ENCODE measurements around the gene RPE.

The RPE gene

GRCh38 chr2:209986415-209986814 is 16.0 kb upstream of the RPE start:
- TF ChIP-seq RAD21 (IDR thresholded peaks at IDR 0.05; ENCODE audit: low read depth): no peak
- TF ChIP-seq REST (IDR thresholded peaks at IDR 0.05; ENCODE audit: low read depth): no peak
- no peak for TF ChIP-seq ZBTB7A (IDR thresholded peaks at IDR 0.05; ENCODE audit: low read depth)

DNA sequence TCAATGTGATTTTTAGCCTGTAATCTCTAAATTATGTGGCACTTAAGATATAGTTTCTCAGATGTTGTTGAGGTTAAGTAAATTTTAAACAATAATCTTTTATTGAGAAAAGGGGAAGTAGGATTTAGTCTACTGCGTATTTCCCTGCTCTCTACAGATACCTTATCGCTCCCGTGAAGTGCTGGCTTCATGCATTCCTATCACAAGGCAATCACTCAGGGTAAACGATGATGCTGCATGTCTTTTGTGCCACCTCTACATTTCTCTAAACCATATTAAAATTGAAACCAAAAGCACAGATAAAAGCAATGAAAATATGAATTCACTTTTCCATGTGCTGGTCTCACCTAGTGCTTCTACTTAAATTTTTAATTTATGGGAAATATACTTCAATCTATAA is 14.4 kb upstream of the RPE start:
- TF ChIP-seq EGR1 (IDR thresholded peaks at IDR 0.05) (no peak), RAD21 (IDR thresholded peaks at IDR 0.05; ENCODE audit: low read depth) (no peak), TEAD4 (IDR thresholded peaks at IDR 0.05) (no peak)

- TF ChIP-seq TEAD4 (IDR thresholded peaks at IDR 0.05): no peak
- no peak for TF ChIP-seq FOXM1 (IDR thresholded peaks at IDR 0.05; ENCODE audit: borderline replicate concordance, low read depth)
- no peak for TF ChIP-seq TCF12 (IDR thresholded peaks at IDR 0.05; ENCODE audit: low read depth)
- no peak for TF ChIP-seq YY1 (IDR thresholded peaks at IDR 0.05; ENCODE audit: low read depth)
- TF ChIP-seq TAF1 (IDR thresholded peaks at IDR 0.05; ENCODE audit: low read depth): no peak
- TF ChIP-seq REST (IDR thresholded peaks at IDR 0.05; ENCODE audit: low read depth): no peak
- TF ChIP-seq EP300 (IDR thresholded peaks at IDR 0.05; ENCODE audit: borderline replicate concordance): no peak
- no peak for TF ChIP-seq CREB1 (IDR thresholded peaks at IDR 0.05; ENCODE audit: low read depth)
- no peak for TF ChIP-seq EGR1 (IDR thresholded peaks at IDR 0.05)
- TF ChIP-seq ZBTB7A (IDR thresholded peaks at IDR 0.05; ENCODE audit: low read depth): no peak
- no peak for TF ChIP-seq CEBPB (IDR thresholded peaks at IDR 0.05)
- no peak for TF ChIP-seq RAD21 (IDR thresholded peaks at IDR 0.05; ENCODE audit: low read depth)
- TF ChIP-seq USF1 (IDR thresholded peaks at IDR 0.05): no peak
- no peak for TF ChIP-seq NFIC (IDR thresholded peaks at IDR 0.05)
Observed at GRCh38 chr2:209990838-209991237, 11.6 kb upstream of the RPE start.

DNA sequence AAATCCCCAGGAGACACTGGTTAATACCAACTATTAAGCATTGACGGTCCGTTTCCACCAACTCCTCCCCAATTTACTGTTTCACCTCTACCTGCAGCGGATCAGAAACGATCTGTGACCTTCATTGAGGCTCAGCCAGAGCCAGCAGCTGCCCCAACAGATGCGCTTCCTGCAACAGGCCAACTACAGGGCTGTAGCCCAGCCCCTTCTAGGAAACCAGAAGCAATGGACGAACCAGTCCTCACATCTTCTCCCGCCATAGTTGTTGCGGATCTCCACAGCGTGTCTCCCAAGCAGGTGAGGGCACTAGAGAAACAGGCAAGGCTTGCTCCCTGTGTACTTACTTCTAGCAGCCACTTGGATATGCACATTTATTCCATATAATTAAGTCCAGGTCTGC is 8.5 kb upstream of the RPE start:
- TF ChIP-seq TAF1 (IDR thresholded peaks at IDR 0.05; ENCODE audit: low read depth) (no peak), EGR1 (IDR thresholded peaks at IDR 0.05) (no peak), REST (IDR thresholded peaks at IDR 0.05; ENCODE audit: low read depth) (no peak), TCF12 (IDR thresholded peaks at IDR 0.05; ENCODE audit: low read depth) (no peak), USF1 (IDR thresholded peaks at IDR 0.05) (no peak), FOXM1 (IDR thresholded peaks at IDR 0.05; ENCODE audit: borderline replicate concordance, low read depth) (no peak), MAX (IDR thresholded peaks at IDR 0.05) (no peak), RAD21 (IDR thresholded peaks at IDR 0.05; ENCODE audit: low read depth) (no peak)

DNA sequence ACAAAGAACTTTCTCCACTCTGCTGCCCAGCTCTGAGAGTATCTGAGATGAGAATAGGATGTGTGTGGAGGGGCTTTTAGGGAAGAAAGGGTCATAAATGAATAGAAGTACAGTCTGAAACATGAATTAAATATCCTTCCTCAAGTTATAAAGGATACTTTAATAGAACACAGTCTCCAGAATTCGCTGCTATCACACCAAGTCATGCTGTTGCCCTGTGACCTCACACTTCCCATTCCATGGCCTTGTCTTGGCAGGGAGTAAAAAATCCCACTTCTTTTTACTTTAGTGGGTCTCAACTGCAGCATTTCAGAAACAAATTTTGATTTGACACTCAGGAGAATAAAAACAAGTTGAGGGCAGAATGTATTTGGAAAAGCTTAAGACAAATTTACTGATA is 3.8 kb upstream of the RPE start:
- TF ChIP-seq ZBTB7A (IDR thresholded peaks at IDR 0.05; ENCODE audit: low read depth): no peak
- no peak for TF ChIP-seq EGR1 (IDR thresholded peaks at IDR 0.05)
- no peak for TF ChIP-seq YY1 (IDR thresholded peaks at IDR 0.05; ENCODE audit: low read depth)
- no peak for TF ChIP-seq NFIC (IDR thresholded peaks at IDR 0.05)
- TF ChIP-seq CEBPB (IDR thresholded peaks at IDR 0.05): no peak
- no peak for TF ChIP-seq TAF1 (IDR thresholded peaks at IDR 0.05; ENCODE audit: low read depth)
- no peak for TF ChIP-seq CREB1 (IDR thresholded peaks at IDR 0.05; ENCODE audit: low read depth)
- TF ChIP-seq TCF12 (IDR thresholded peaks at IDR 0.05; ENCODE audit: low read depth): no peak
- TF ChIP-seq REST (IDR thresholded peaks at IDR 0.05; ENCODE audit: low read depth): no peak
- TF ChIP-seq FOXM1 (IDR thresholded peaks at IDR 0.05; ENCODE audit: borderline replicate concordance, low read depth): no peak
- no peak for TF ChIP-seq EP300 (IDR thresholded peaks at IDR 0.05; ENCODE audit: borderline replicate concordance)
- no peak for TF ChIP-seq TEAD4 (IDR thresholded peaks at IDR 0.05)
- no peak for TF ChIP-seq RAD21 (IDR thresholded peaks at IDR 0.05; ENCODE audit: low read depth)
- no peak for TF ChIP-seq MAX (IDR thresholded peaks at IDR 0.05)
- TF ChIP-seq USF1 (IDR thresholded peaks at IDR 0.05): no peak

All from Ishikawa (cell line).